Measurements from ENCODE around the gene LMNTD2. TPM values are rescaled to one million over a fixed set of nuclear protein-coding genes. Genes with fewer than 3 reads are reported as not detected.

Gene LMNTD2
- total and polyA plus RNA-seq, 2 of the 13 experiments (the other 11 are each of a cell fraction or from before 2014, with no cell fraction given), result 1.1 to 3.1 TPM

GRCh38 chr11:518463-519202 lies 41.9 kb downstream of the LMNTD2 start (continued):
- TF ChIP-seq ZNF18 (CRISPR knock-in tag; IDR thresholded peaks at IDR 0.05; ENCODE audit: insufficient replicate concordance) (no peak), NCOA5 (CRISPR knock-in tag; IDR thresholded peaks at IDR 0.05) (no peak), TAF15 (IDR thresholded peaks at IDR 0.05; ENCODE audit: low read depth, low read length, poor library complexity, severe bottlenecking) (no peak), HNF4A (CRISPR knock-in tag; IDR thresholded peaks at IDR 0.05) (no peak), ZSCAN29 (CRISPR knock-in tag; conservative IDR thresholded peaks at IDR 0.05) (0 out of 2 replicates have a peak, but pooled peaks have one; percentile 52), THYN1 (CRISPR knock-in tag; IDR thresholded peaks at IDR 0.05; ENCODE audit: borderline replicate concordance, low read depth) (no peak), ZNF652 (CRISPR knock-in tag; IDR thresholded peaks at IDR 0.05; ENCODE audit: borderline replicate concordance, low read depth) (no peak), ZNF710 (CRISPR knock-in tag; IDR thresholded peaks at IDR 0.05; ENCODE audit: borderline replicate concordance) (peak; percentile 77; the same call in 1 of the 2 replicates), ZNF850 (CRISPR knock-in tag; conservative IDR thresholded peaks at IDR 0.05) (0 out of 2 replicates have a peak, but pooled peaks have one; percentile 79), CC2D1A (CRISPR knock-in tag; IDR thresholded peaks at IDR 0.05) (no peak), HNRNPH1 (optimal IDR thresholded peaks at IDR 0.05; ENCODE audit: low read depth, low read length) (no peak), SRSF1 (optimal IDR thresholded peaks at IDR 0.05; ENCODE audit: low read depth, low read length) (no peak), CBFB (CRISPR knock-in tag; IDR thresholded peaks at IDR 0.05) (peak; percentile 75), HNRNPK (IDR thresholded peaks at IDR 0.05; ENCODE audit: low read depth, low read length, poor library complexity, severe bottlenecking) (peak; percentile 50), RAD21 (CRISPR knock-in tag; IDR thresholded peaks at IDR 0.05) (peak; percentile 99), RXRB (CRISPR knock-in tag; IDR thresholded peaks at IDR 0.05; ENCODE audit: borderline replicate concordance) (peak; percentile 26; the same call in 1 of the 2 replicates), HINFP (CRISPR knock-in tag; IDR thresholded peaks at IDR 0.05; ENCODE audit: low read depth) (no peak; the same call in 1 of the 2 replicates), PRDM15 (CRISPR knock-in tag; IDR thresholded peaks at IDR 0.05) (no peak), IKZF4 (CRISPR knock-in tag; IDR thresholded peaks at IDR 0.05; ENCODE audit: borderline replicate concordance, low read depth, not compliant biosample characterization) (no peak), ERF (CRISPR knock-in tag; IDR thresholded peaks at IDR 0.05) (peak; percentile 63; the same call in 1 of the 2 replicates)

All from HepG2 (cell line).